ENCODE results near the gene ATF6B. TPM values are rescaled to one million over a fixed set of nuclear protein-coding genes. Genes with fewer than 3 reads are reported as not detected.

The ATF6B gene
- total and polyA plus RNA-seq, 2 of the 13 experiments (the other 11 are each of a cell fraction or from before 2014, with no cell fraction given) = 18.1 to 44.0 TPM

GRCh38 chr6:32118782-32119628, 9.0 kb downstream of the ATF6B start (continued):
- TF ChIP-seq FOXP4 (CRISPR knock-in tag; IDR thresholded peaks at IDR 0.05) (peak; percentile 54; the same call in 1 of the 2 replicates), ZMYM4 (CRISPR knock-in tag; IDR thresholded peaks at IDR 0.05) (peak; percentile 25; the same call in 1 of the 2 replicates), EP300 (IDR thresholded peaks at IDR 0.05; ENCODE audit: low read depth in 2 of 2, low read length in 2 of 2) (no peak), EP300 (CRISPR knock-in tag; IDR thresholded peaks at IDR 0.05; ENCODE audit: borderline replicate concordance) (peak; percentile 28; the same call in 1 of the 2 replicates), RFXAP (CRISPR knock-in tag; IDR thresholded peaks at IDR 0.05; ENCODE audit: borderline replicate concordance) (0 out of 2 replicates have a peak, but pooled peaks have one; percentile 75), ZBED4 (CRISPR knock-in tag; IDR thresholded peaks at IDR 0.05; ENCODE audit: borderline replicate concordance) (peak; percentile 57; the same call in 1 of the 2 replicates), HOXA5 (CRISPR knock-in tag; IDR thresholded peaks at IDR 0.05) (peak; percentile 93), ZNF674 (CRISPR knock-in tag; IDR thresholded peaks at IDR 0.05; ENCODE audit: low read depth) (no peak), ZBTB21 (CRISPR knock-in tag; IDR thresholded peaks at IDR 0.05) (peak; percentile 17; the same call in 1 of the 2 replicates), KAT8 (CRISPR knock-in tag; IDR thresholded peaks at IDR 0.05) (peak; percentile 74), ZNF547 (CRISPR knock-in tag; IDR thresholded peaks at IDR 0.05) (peak; percentile 57; the same call in 1 of the 2 replicates), ZNF264 (CRISPR knock-in tag; IDR thresholded peaks at IDR 0.05) (peak; percentile 78), XRCC5 (optimal IDR thresholded peaks at IDR 0.05; ENCODE audit: low read length) (peak; percentile 87), ZNF503 (CRISPR knock-in tag; IDR thresholded peaks at IDR 0.05) (peak; percentile 67; the same call in 1 of the 2 replicates), ZNF253 (CRISPR knock-in tag; IDR thresholded peaks at IDR 0.05; ENCODE audit: borderline replicate concordance) (no peak), ADNP (CRISPR knock-in tag; IDR thresholded peaks at IDR 0.05) (0 out of 2 replicates have a peak, but pooled peaks have one; percentile 34), MAX (IDR thresholded peaks at IDR 0.05) (no peak; the same call in 1 of the 2 replicates), POLR2G (IDR thresholded peaks at IDR 0.05; ENCODE audit: low read depth, low read length) (peak; percentile 72)

All from HepG2 (cell line).